Endothelial cell of umbilical vein (primary cell): Measurements from ENCODE around the gene CYP27C1. TPM values are rescaled to one million over a fixed set of nuclear protein-coding genes. Genes with fewer than 3 reads are reported as not detected.

Experiments used
- BruUV-seq: library from RNA; stranded (reverse); fragments of 400-500 nt; replicated peaks from 2 replicates; lab custom pipeline; 2021; lab: Mats Ljungman, UMichigan
- CTCF ChIA-PET: fragments of 300-600, 350-600 bp; sonication (Branson Sonifier 250); formaldehyde crosslinking; loops from one replicate; lab custom pipeline; 2021; ENCODE audit warnings: antibody characterized with exemption, inconsistent platforms; lab: Charles Lee
- POLR2A ChIA-PET: fragments of 300-600, 350-600 bp; sonication (Branson Sonifier 250); formaldehyde crosslinking; loops from one replicate; lab custom pipeline; 2021; ENCODE audit warnings: antibody characterized with exemption, inconsistent platforms; lab: Charles Lee
- DNase-seq: peaks from one replicate; pipeline ENCODE4 v3.0.0-alpha.2; 2011; ENCODE audit warnings: low read depth, low spot score
- FAIRE-seq: peaks from 2 replicates; lab custom pipeline; 2011; peaks lifted over from hg19 to GRCh38; lab: Jason Lieb, UNC
- H2AFZ ChIP-seq: 2 replicates; pipeline ENCODE4 v1.6.0; 2012; ENCODE audit warnings: low read depth, low read length, control low read depth, inconsistent platforms
- H3K27ac ChIP-seq: 2 replicates; pipeline ENCODE4 v1.5.1; 2011; ENCODE audit warnings: low read depth, mild to moderate bottlenecking, control low read depth, low read length, moderate library complexity; ENCODE audit not compliant: insufficient read depth
- H3K27me3 ChIP-seq, 2 experiments: 2 replicates each; pipeline versions ENCODE4 v1.6.0 to v1.6.1; 2011; ENCODE audit warnings: low read length in 2 of 2, mixed read lengths in 1 of 2; ENCODE audit not compliant: control insufficient read depth in 2 of 2, insufficient read depth in 2 of 2
- H3K36me3 ChIP-seq, 2 experiments: 2 replicates in 1 of 2; 3 replicates in 1 of 2; pipeline ENCODE4 v1.5.1; 2011; ENCODE audit warnings: low read length in 2 of 2, mild to moderate bottlenecking in 1 of 2, moderate library complexity in 1 of 2; ENCODE audit not compliant: control insufficient read depth in 2 of 2, insufficient read depth in 2 of 2; ENCODE audit errors: extremely low read depth in 1 of 2
- H3K4me1 ChIP-seq: 3 replicates; pipeline ENCODE4 v1.5.1; 2011; ENCODE audit warnings: mild to moderate bottlenecking, low read length; ENCODE audit not compliant: control insufficient read depth, insufficient read depth; ENCODE audit errors: extremely low read depth
- H3K4me2 ChIP-seq: 2 replicates; pipeline ENCODE4 v1.6.1; 2011; ENCODE audit warnings: low read length, control low read depth, mixed read lengths; ENCODE audit not compliant: insufficient read depth
- H3K4me3 ChIP-seq, 3 experiments: fragments of 200-600 bp in 1 of 3; sonication (generic), shearing (Covaris generic) in 1 of 3; replicated peaks in 1 of 3; 2 replicates each; pipeline ENCODE4 v1.5.1; 2011 to 2016; ENCODE audit warnings: control low read depth in 3 of 3, low read length in 3 of 3, mild to moderate bottlenecking in 2 of 3, inconsistent platforms in 1 of 3, low read depth in 1 of 3, moderate library complexity in 1 of 3; ENCODE audit not compliant: insufficient read depth in 1 of 3
- H3K79me2 ChIP-seq: 2 replicates; pipeline ENCODE4 v1.6.0; 2012; ENCODE audit warnings: low read length, inconsistent platforms; ENCODE audit not compliant: control insufficient read depth, insufficient read depth
- H3K9ac ChIP-seq: replicated peaks from 2 replicates; pipeline ENCODE3; 2011; ENCODE audit warnings: low read length, control low read depth; ENCODE audit not compliant: insufficient read depth; ENCODE audit errors: extremely low read depth
- H3K9me1 ChIP-seq: replicated peaks from 3 replicates; pipeline ENCODE4 v1.6.0; 2011; ENCODE audit warnings: mild to moderate bottlenecking, low read length; ENCODE audit not compliant: control insufficient read depth, insufficient read depth; ENCODE audit errors: extremely low read depth
- H3K9me3 ChIP-seq: replicated peaks from 2 replicates; pipeline ENCODE4 v1.5.1; 2012; ENCODE audit warnings: low read length, inconsistent platforms; ENCODE audit not compliant: control insufficient read depth, insufficient read depth
- H4K20me1 ChIP-seq: replicated peaks from 2 replicates; pipeline ENCODE3; 2011; ENCODE audit warnings: mild to moderate bottlenecking, low read length; ENCODE audit not compliant: control insufficient read depth, insufficient read depth; ENCODE audit errors: extremely low read depth
- EZH2 ChIP-seq: IDR thresholded peaks from 2 replicates; pipeline ENCODE4 v1.6.1; 2012; ENCODE audit warnings: borderline replicate concordance, low read depth, mild to moderate bottlenecking, moderate library complexity, low read length, inconsistent platforms; ENCODE audit not compliant: severe bottlenecking
- FOS ChIP-seq: IDR thresholded peaks from 2 replicates; pipeline ENCODE4 v1.6.1; 2011; ENCODE audit warnings: mild to moderate bottlenecking, low read length, moderate library complexity, borderline replicate concordance; ENCODE audit not compliant: insufficient read depth
- JUN ChIP-seq: IDR thresholded peaks from 2 replicates; pipeline ENCODE4 v1.6.1; 2011; ENCODE audit warnings: borderline replicate concordance, low read depth; ENCODE audit not compliant: insufficient read length, insufficient read depth
- POLR2A ChIP-seq: IDR thresholded peaks from 2 replicates; pipeline ENCODE4 v1.6.1; 2012; ENCODE audit warnings: low read depth, mild to moderate bottlenecking, control low read depth, low read length
- dilution Hi-C: fragments of 300-500 bp; cut with MboI; formaldehyde crosslinking; loops from one replicate; pipeline ENCODE4 v1.15.0; 2019; ENCODE audit warnings: low sequenced_read_pairs; ENCODE audit not compliant: extremely low pct_ligation_motif_present
- intact Hi-C: fragments of 100-400 bp; cut with micrococcal nuclease; formaldehyde crosslinking; loops from one replicate; pipeline ENCODE4 v1.10.0; 2022
- polyA plus RNA-seq, 4 experiments: library from polyadenylated mRNA; depleted of rRNA in 3 of 4; stranded (reverse) in 3 of 4; unstranded in 1 of 4; fragments of >200 nt; gene quantifications; 2 replicates each; pipeline versions ENCODE4 v1.2.1 to v1.2.3, GENCODE V29; 2011 to 2012; ENCODE audit warnings: missing spikeins in 1 of 4
- total RNA-seq: library from RNA; stranded (reverse); gene quantifications from 2 replicates; pipeline ENCODE4 v1.2.3, GENCODE V29; 2021
- TF ChIP-seq, protein P1 (sequence below), 2 donors: IDR thresholded peaks; 1 replicate in 1 of 2; 2 replicates in 1 of 2; pipeline ENCODE4 v1.5.1; 2011; ENCODE audit warnings: low read length in 2 of 2, mild to moderate bottlenecking in 2 of 2, moderate library complexity in 2 of 2, control low read depth in 1 of 2, inconsistent platforms in 1 of 2, low read depth in 1 of 2; ENCODE audit not compliant: insufficient read depth in 1 of 2; ENCODE audit errors: extremely low read depth in 1 of 2

The CYP27C1 gene
- total and polyA plus RNA-seq, 2 donors (not counting 3 experiments of a cell fraction or from before 2014, with no cell fraction given): not detected

- DNase-seq: peak; percentile 14
- H3K79me2 ChIP-seq: no peaks in the 10 kb centered on the region
- FAIRE-seq: no peak
- CTCF ChIA-PET: no interaction called here
- TF ChIP-seq EZH2 (no peak), FOS (peak; percentile 55), JUN (no peak), POLR2A (no peak)
- H3K27ac ChIP-seq: no peak overlapping the region
- H3K9me3 ChIP-seq: no peaks in the 10 kb centered on the region
- no peak overlapping the region for H3K9ac ChIP-seq
- peak overlapping the region; percentile 11 for H3K4me2 ChIP-seq
- dilution Hi-C loops (no loop called here), intact Hi-C loops (no loop called here)
- peaks cover 36% of the 10 kb centered on the region in 2 experiments for H3K27me3 ChIP-seq
- no TSS peak for BruUV-seq
- POLR2A ChIA-PET: no interaction called here
- no peaks in the 10 kb centered on the region for H3K36me3 ChIP-seq
- no peaks in the 10 kb centered on the region for H4K20me1 ChIP-seq
- H3K9me1 ChIP-seq: no peaks in the 10 kb centered on the region
- no peak overlapping the region for H3K4me3 ChIP-seq
- H2AFZ ChIP-seq: no peak overlapping the region
- H3K4me1 ChIP-seq: no peaks in the 10 kb centered on the region
These were observed 2.4 kb downstream of the CYP27C1 start for GRCh38 chr2:127217470-127218325.

DNA sequence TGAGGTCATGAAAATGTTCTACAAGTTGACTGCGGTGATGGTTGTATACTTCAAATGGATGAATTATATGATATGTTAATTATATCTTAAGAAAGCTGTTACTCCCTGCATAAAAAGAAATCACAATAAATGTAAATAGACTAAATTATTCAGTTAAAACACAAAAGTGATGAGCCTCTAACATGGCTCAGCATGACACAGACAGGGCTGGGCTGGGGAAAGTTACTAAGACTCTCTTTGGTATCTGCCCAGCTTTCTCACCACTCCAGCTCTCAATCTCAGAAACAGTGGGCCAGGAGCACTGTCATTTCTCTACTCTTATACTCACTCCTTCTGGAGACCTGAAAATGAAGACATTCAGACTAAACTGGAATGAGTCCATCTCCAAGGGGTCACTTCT is 3.5 kb downstream of the CYP27C1 start:
- Histone ChIP-seq H3K79me2 (no peaks in the 10 kb centered on the region), H3K4me2 (no peak overlapping the region), H3K36me3 (no peaks in the 10 kb centered on the region), H4K20me1 (no peaks in the 10 kb centered on the region), H3K9ac (no peak overlapping the region), H3K27ac (no peak overlapping the region), H3K27me3 (peaks cover 36% of the 10 kb centered on the region in 2 experiments), H3K9me1 (no peaks in the 10 kb centered on the region), H3K4me1 (no peaks in the 10 kb centered on the region), H2AFZ (no peak overlapping the region), H3K9me3 (no peaks in the 10 kb centered on the region), H3K4me3 (no peak overlapping the region)
- TF ChIP-seq EZH2: no peak
- no peak for TF ChIP-seq JUN
- TF ChIP-seq, protein P1, sequence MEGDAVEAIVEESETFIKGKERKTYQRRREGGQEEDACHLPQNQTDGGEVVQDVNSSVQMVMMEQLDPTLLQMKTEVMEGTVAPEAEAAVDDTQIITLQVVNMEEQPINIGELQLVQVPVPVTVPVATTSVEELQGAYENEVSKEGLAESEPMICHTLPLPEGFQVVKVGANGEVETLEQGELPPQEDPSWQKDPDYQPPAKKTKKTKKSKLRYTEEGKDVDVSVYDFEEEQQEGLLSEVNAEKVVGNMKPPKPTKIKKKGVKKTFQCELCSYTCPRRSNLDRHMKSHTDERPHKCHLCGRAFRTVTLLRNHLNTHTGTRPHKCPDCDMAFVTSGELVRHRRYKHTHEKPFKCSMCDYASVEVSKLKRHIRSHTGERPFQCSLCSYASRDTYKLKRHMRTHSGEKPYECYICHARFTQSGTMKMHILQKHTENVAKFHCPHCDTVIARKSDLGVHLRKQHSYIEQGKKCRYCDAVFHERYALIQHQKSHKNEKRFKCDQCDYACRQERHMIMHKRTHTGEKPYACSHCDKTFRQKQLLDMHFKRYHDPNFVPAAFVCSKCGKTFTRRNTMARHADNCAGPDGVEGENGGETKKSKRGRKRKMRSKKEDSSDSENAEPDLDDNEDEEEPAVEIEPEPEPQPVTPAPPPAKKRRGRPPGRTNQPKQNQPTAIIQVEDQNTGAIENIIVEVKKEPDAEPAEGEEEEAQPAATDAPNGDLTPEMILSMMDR (IDR thresholded peaks at IDR 0.05; ENCODE audit: extremely low read depth in 1 of 2, insufficient read depth in 1 of 2, low read depth in 1 of 2, low read length in 2 of 2): no peak
- no TSS peak for BruUV-seq
- DNase-seq (no peak), FAIRE-seq (no peak)
- dilution Hi-C loops: no loop called here
- intact Hi-C loops: no loop called here
- CTCF ChIA-PET: no interaction called here
- POLR2A ChIA-PET: no interaction called here
